GM12873 (cell line): ENCODE results near the gene GALNT9.

ENCODE experiments used
- CTCF ChIP-seq: IDR thresholded peaks from 2 replicates; pipeline ENCODE4 v1.5.1; 2012; ENCODE audit warnings: low read depth, mild to moderate bottlenecking, moderate library complexity, low read length, control low read depth; ENCODE audit not compliant: insufficient read depth; ENCODE audit errors: missing control alignments

The GALNT9 gene

DNA sequence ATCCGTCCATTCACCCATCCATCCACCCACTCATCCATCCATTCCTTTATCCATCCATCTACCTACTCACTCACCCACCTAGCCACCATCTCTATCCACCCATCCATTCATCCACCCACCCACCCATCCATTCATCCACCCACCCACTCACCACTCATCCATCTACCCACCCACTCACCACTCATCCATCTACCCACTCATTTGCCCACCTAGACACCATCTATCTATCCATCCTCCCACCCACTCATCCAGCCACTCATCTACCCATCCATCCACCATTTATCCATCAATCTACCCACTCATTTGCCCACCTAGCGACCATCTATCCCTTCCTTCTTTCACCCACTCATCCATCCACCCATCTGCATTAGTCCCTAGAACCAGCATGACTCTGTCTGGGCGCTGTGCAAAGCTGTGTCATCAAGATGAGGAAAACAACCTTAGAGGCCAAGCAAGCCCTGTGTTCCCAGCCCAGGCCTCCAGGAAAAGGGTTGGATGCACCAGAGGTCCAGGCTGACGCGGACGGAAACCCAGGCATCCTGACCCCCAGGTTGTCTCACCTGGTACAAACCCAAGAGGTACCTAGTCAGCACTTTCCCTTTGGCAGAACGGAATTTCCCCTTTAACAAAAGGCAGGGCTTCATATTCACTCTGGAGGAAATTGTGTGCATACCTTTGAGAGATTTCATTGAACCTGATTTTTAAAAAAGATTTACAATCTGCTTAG, 111.4 kb downstream of the GALNT9 start:
- TF ChIP-seq CTCF: no peak

- no peak for TF ChIP-seq CTCF
Measured at GRCh38 chr12:132217371-132217770, 112.0 kb downstream of the GALNT9 start.

GRCh38 chr12:132216354-132216987, 112.9 kb downstream of the GALNT9 start:
- no peak for TF ChIP-seq CTCF

GRCh38 chr12:132215299-132215989, 113.9 kb downstream of the GALNT9 start:
- TF ChIP-seq CTCF: no peak

GRCh38 chr12:132214891-132215290, 114.5 kb downstream of the GALNT9 start:
- no peak for TF ChIP-seq CTCF

- TF ChIP-seq CTCF: no peak
Measured at GRCh38 chr12:132214161-132214476, 115.3 kb downstream of the GALNT9 start.

- TF ChIP-seq CTCF: no peak
Measured at GRCh38 chr12:132213359-132214160, 115.8 kb downstream of the GALNT9 start.
